Measurements from ENCODE around the gene PTPRM. TPM values are rescaled to one million over a fixed set of nuclear protein-coding genes. Genes with fewer than 3 reads are reported as not detected.

PTPRM gene
- total RNA-seq, 1 experiment from 2014 or later, result 6.2 TPM

GRCh38 chr18:7561909-7562460, 5.1 kb upstream of the PTPRM start:
- H3T11ph ChIP-seq (ENCODE audit: low read length), result no peak overlapping the region
- H3K27me3 Mint-ChIP-seq (ENCODE audit: low read depth), result peaks cover 26% of the 10 kb centered on the region
- no peak overlapping the region for H2AK5ac ChIP-seq (ENCODE audit: insufficient read length, low read length)
- H3K56ac ChIP-seq (ENCODE audit: insufficient read length, low read depth, low read length), result no peak overlapping the region
- H3K18ac ChIP-seq (ENCODE audit: insufficient read length, low read depth, low read length), result no peak overlapping the region
- no peaks in the 10 kb centered on the region for H3K9me3 ChIP-seq (ENCODE audit: control insufficient read depth, low read depth, low read length)
- H3K79me2 ChIP-seq (ENCODE audit: insufficient read depth, low read length), result no peaks in the 10 kb centered on the region
- H3K14ac ChIP-seq (ENCODE audit: insufficient read depth, low read length), result no peak overlapping the region
- peaks cover 10 to 11% of the 10 kb centered on the region in 2 experiments for H3K4me1 Mint-ChIP-seq
- H2BK5ac ChIP-seq (ENCODE audit: insufficient read length, low read length), result no peak overlapping the region
- H3K4ac ChIP-seq (ENCODE audit: low read depth, low read length), result no peak overlapping the region
- no peak for DNase-seq
- no peak overlapping the region for H2BK15ac ChIP-seq (ENCODE audit: low read depth, low read length)
- no peak overlapping the region for H3K4me2 ChIP-seq (ENCODE audit: insufficient read depth, insufficient read length, low read length)
- peak overlapping the region in 1 of 2 experiments; percentile 28; a peak in 1 of 5 replicates for H3K4me3 Mint-ChIP-seq
- H3K9ac ChIP-seq (ENCODE audit: extremely low read depth, insufficient read length, low read length), result no peak overlapping the region
- WGBS (ENCODE audit: extremely low coverage, insufficient read length, low lambda C conversion rate), result no CpG with 5 or more reads among the region's 7 CpGs
- H4K20me1 ChIP-seq (ENCODE audit: control insufficient read depth, insufficient read depth, insufficient read length), result no peaks in the 10 kb centered on the region
- H4K91ac ChIP-seq (ENCODE audit: insufficient read length, low read depth, low read length), result no peak overlapping the region
- no peak overlapping the region; a peak in 1 of 7 replicates for H3K27ac Mint-ChIP-seq
- H2BK12ac ChIP-seq (ENCODE audit: insufficient read length, low read depth, low read length), result no peak overlapping the region
- no peak overlapping the region for H3K27ac ChIP-seq (ENCODE audit: insufficient read length, low read depth, low read length)
- H3K27me3 ChIP-seq (ENCODE audit: insufficient read depth, low read length), result peaks cover 15% of the 10 kb centered on the region; the same call in 1 of the 2 replicates
- TF ChIP-seq CTCF (conservative IDR thresholded peaks at IDR 0.05), result no peak
- peaks cover 3% of the 10 kb centered on the region for H3K23me2 ChIP-seq (ENCODE audit: insufficient read length, low read depth, low read length, poor library complexity, severe bottlenecking)
- no peak overlapping the region for H2BK120ac ChIP-seq (ENCODE audit: low read depth, low read length, poor library complexity, severe bottlenecking)
- peaks cover 4% of the 10 kb centered on the region; the same call in 1 of the 2 replicates for H3K4me1 ChIP-seq (ENCODE audit: insufficient read depth, low read length)
- H2BK20ac ChIP-seq (ENCODE audit: low read depth, low read length, poor library complexity, severe bottlenecking), result no peak overlapping the region
- no peaks in the 10 kb centered on the region for H3K79me1 ChIP-seq (ENCODE audit: insufficient read depth, low read depth, low read length, poor library complexity, severe bottlenecking)
- H4K5ac ChIP-seq (ENCODE audit: insufficient read length, low read depth, low read length), result no peak overlapping the region
- H3K36me3 Mint-ChIP-seq (ENCODE audit: insufficient read depth in 1 of 3, low read depth in 3 of 3), result no peaks in the 10 kb centered on the region
- no peak overlapping the region for H3K23ac ChIP-seq (ENCODE audit: insufficient read length, low read depth, low read length)
- no peaks in the 10 kb centered on the region for H3K9me3 Mint-ChIP-seq
- no peak overlapping the region for H4K8ac ChIP-seq (replicated peaks; ENCODE audit: insufficient read length, low read depth, low read length)
- no peak overlapping the region for H2AFZ ChIP-seq (ENCODE audit: low read length)
